ENCODE data around the gene PTH2R. TPM values are rescaled to one million over a fixed set of nuclear protein-coding genes. Genes with fewer than 3 reads are reported as not detected.

Gene PTH2R
- total RNA-seq, 4 donors from 2014 or later = not detected

- H3K27ac ChIP-seq = no peak overlapping the region
- H3K27me3 ChIP-seq = no peaks in the 10 kb centered on the region
- H3K36me3 ChIP-seq = no peaks in the 10 kb centered on the region
- no peak for DNase-seq
- intact Hi-C loops (cut with DNase I) = no loop called here
- 60 to 61% methylated on average over 12 of the region's 12 CpGs for WGBS, 2 donors
- H3K4me1 ChIP-seq = peaks cover 0 to 8% (median 0%) of the 10 kb centered on the region in 3 donors
- TF ChIP-seq POLR2A (IDR thresholded peaks at IDR 0.05) (no peak), CTCF (IDR thresholded peaks at IDR 0.05) (no peak)
- H3K4me3 ChIP-seq = no peak overlapping the region
- H3K9me3 ChIP-seq = peaks cover 0 to 6% (median 4%) of the 10 kb centered on the region in 3 donors
Measured at GRCh38 chr2:208488686-208489564, 82.3 kb downstream of the PTH2R start.

GRCh38 chr2:208489687-208490086 lies 83.1 kb downstream of the PTH2R start:
- no peak for DNase-seq
- H3K9me3 ChIP-seq = peaks cover 0 to 6% (median 4%) of the 10 kb centered on the region in 3 donors
- no peak overlapping the region for H3K4me3 ChIP-seq
- intact Hi-C loops (cut with DNase I) = no loop called here
- H3K36me3 ChIP-seq = no peaks in the 10 kb centered on the region
- peaks cover 0 to 5% (median 0%) of the 10 kb centered on the region in 3 donors for H3K4me1 ChIP-seq
- H3K27ac ChIP-seq = no peak overlapping the region
- no peaks in the 10 kb centered on the region for H3K27me3 ChIP-seq
- TF ChIP-seq CTCF (IDR thresholded peaks at IDR 0.05) (no peak), POLR2A (IDR thresholded peaks at IDR 0.05) (no peak)
- WGBS, 2 donors = 0 to 11% methylated on average over 2 of the region's 2 CpGs

DNA sequence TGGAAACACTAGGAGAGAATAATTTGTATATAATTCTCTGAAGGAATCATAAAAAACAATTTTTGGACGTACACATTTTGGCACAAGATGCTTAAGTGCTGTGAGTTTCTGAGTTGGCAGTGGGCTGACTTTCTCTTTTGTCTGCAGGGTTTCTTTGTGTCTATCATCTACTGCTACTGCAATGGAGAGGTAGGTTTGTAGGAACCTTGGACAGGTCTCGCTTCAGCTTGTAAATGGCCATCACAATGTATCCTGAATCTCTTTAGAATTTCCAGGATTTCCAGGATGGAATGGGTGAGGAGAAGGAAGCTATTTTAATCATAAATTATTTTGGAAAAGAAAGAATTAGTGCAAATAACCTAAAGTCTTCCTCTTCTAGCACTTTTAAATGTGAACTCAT lies 83.9 kb downstream of the PTH2R start:
- no peak overlapping the region for H3K4me3 ChIP-seq
- no peaks in the 10 kb centered on the region for H3K27me3 ChIP-seq
- no peak for DNase-seq
- no peaks in the 10 kb centered on the region for H3K36me3 ChIP-seq
- WGBS, 2 donors = 42 to 49% methylated on average over 2 of the region's 2 CpGs
- no peak overlapping the region for H3K27ac ChIP-seq
- TF ChIP-seq POLR2A (IDR thresholded peaks at IDR 0.05) = no peak
- no peak for TF ChIP-seq CTCF (IDR thresholded peaks at IDR 0.05)
- peaks cover 0 to 5% (median 0%) of the 10 kb centered on the region in 3 donors for H3K4me1 ChIP-seq
- peaks cover 0 to 6% (median 4%) of the 10 kb centered on the region in 3 donors for H3K9me3 ChIP-seq
- intact Hi-C loops (cut with DNase I) = no loop called here

- no peaks in the 10 kb centered on the region for H3K27me3 ChIP-seq
- peaks cover 0 to 6% (median 4%) of the 10 kb centered on the region in 3 donors for H3K9me3 ChIP-seq
- H3K27ac ChIP-seq = no peak overlapping the region
- 48 to 62% methylated on average over 2 of the region's 2 CpGs for WGBS, 2 donors
- DNase-seq = no peak
- intact Hi-C loops (cut with DNase I) = no loop called here
- TF ChIP-seq CTCF (IDR thresholded peaks at IDR 0.05) (no peak), POLR2A (IDR thresholded peaks at IDR 0.05) (no peak)
- peaks cover 0 to 5% (median 0%) of the 10 kb centered on the region in 3 donors for H3K4me1 ChIP-seq
- H3K4me3 ChIP-seq = no peak overlapping the region
- H3K36me3 ChIP-seq = no peaks in the 10 kb centered on the region
Measured at GRCh38 chr2:208491641-208492040, 85.0 kb downstream of the PTH2R start.

DNA sequence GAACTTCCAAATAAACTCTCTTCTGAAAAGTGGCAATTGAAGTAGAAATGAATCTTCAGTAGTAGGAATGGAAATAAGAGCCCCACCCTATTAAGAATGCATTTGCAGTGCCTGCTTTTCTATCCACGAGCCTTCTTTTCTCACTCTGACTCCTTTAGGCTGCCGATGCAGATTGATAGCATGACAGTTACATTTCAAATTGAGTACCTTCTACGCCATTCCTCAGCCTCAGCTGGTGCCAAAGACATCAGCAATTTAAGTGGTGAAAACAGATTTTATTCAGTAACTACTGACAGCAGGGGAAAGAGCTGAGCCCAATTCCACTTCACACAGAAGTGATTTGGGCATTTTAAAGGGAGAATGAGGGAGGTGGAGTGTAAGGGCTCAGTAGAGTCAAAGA lies 85.5 kb downstream of the PTH2R start:
- TF ChIP-seq CTCF (IDR thresholded peaks at IDR 0.05) = no peak
- TF ChIP-seq POLR2A (IDR thresholded peaks at IDR 0.05) = no peak
- Histone ChIP-seq H3K4me3 (no peak overlapping the region), H3K36me3 (no peaks in the 10 kb centered on the region), H3K27me3 (no peaks in the 10 kb centered on the region), H3K9me3 (peaks cover 0 to 6% (median 4%) of the 10 kb centered on the region in 3 donors), H3K4me1 (peaks cover 0 to 5% (median 0%) of the 10 kb centered on the region in 3 donors), H3K27ac (no peak overlapping the region)
- intact Hi-C loops (cut with DNase I) = no loop called here
- DNase-seq = no peak
- 39 to 59% methylated on average over 3 of the region's 3 CpGs for WGBS, 2 donors
